ENCODE results near the gene FES.

FES gene

DNA sequence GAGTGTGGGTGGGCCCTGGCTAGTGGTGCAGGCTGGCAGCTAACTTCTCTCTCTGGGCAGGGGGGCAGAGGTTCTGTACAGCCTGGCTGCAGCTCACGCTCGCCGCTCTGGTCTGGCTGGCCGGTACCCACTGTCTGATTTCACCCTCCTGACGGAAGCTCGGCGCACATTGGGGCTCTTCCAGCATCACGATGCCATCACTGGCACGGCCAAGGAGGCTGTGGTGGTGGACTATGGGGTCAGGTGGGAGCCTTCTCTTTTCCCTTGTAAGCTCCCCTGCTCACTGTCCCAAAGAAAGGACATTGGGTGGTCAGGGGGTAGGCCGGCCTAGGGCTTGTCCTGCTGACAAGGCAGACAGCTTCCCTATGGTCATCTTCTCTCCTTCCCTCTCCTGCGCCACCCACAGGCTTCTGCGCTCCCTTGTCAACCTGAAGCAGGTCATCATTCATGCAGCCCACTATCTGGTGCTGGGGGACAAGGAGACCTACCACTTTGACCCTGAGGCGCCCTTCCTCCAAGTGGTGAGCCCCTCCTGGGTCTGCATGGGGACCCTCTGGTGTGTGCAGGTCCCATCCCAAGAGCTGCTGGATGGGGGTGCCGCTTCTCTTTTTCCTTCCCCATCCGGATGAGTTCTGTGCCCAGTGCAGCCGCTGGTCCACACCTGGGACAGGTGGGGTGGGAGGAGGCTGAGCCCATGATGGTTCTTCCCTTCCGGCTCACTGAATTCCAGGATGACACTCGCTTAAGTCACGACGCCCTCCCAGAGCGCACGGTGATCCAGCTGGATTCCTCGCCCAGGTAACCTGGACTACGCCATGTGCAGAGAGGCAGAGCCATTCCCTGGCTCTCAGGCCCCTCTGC is 26.4 kb downstream of the FES start:
- DNase-seq (ENCODE audit: low read depth) = no peak
- TF ChIP-seq, protein P1, sequence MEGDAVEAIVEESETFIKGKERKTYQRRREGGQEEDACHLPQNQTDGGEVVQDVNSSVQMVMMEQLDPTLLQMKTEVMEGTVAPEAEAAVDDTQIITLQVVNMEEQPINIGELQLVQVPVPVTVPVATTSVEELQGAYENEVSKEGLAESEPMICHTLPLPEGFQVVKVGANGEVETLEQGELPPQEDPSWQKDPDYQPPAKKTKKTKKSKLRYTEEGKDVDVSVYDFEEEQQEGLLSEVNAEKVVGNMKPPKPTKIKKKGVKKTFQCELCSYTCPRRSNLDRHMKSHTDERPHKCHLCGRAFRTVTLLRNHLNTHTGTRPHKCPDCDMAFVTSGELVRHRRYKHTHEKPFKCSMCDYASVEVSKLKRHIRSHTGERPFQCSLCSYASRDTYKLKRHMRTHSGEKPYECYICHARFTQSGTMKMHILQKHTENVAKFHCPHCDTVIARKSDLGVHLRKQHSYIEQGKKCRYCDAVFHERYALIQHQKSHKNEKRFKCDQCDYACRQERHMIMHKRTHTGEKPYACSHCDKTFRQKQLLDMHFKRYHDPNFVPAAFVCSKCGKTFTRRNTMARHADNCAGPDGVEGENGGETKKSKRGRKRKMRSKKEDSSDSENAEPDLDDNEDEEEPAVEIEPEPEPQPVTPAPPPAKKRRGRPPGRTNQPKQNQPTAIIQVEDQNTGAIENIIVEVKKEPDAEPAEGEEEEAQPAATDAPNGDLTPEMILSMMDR (IDR thresholded peaks at IDR 0.05; ENCODE audit: control insufficient read depth, extremely low read depth, insufficient read depth) = no peak
- no peak overlapping the region for H3K4me3 ChIP-seq (ENCODE audit: low read depth, low read length)

DNA sequence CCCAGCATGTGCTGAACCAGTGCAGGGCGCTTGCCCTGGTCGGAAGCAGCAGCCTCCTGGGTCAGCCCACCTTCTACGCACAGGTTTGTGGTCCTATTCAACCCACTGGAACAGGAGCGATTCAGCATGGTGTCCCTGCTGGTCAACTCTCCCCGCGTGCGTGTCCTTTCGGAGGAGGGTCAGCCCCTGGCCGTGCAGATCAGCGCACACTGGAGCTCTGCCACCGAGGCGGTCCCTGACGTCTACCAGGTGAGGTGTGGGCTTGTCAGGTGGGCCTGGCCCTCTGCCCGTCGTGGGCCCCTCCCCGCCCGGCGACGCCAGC is 27.0 kb downstream of the FES start:
- no peak for DNase-seq (ENCODE audit: low read depth)
- H3K4me3 ChIP-seq (ENCODE audit: low read depth, low read length) = no peak overlapping the region
- TF ChIP-seq, protein P1 (IDR thresholded peaks at IDR 0.05; ENCODE audit: control insufficient read depth, extremely low read depth, insufficient read depth) = no peak

DNA sequence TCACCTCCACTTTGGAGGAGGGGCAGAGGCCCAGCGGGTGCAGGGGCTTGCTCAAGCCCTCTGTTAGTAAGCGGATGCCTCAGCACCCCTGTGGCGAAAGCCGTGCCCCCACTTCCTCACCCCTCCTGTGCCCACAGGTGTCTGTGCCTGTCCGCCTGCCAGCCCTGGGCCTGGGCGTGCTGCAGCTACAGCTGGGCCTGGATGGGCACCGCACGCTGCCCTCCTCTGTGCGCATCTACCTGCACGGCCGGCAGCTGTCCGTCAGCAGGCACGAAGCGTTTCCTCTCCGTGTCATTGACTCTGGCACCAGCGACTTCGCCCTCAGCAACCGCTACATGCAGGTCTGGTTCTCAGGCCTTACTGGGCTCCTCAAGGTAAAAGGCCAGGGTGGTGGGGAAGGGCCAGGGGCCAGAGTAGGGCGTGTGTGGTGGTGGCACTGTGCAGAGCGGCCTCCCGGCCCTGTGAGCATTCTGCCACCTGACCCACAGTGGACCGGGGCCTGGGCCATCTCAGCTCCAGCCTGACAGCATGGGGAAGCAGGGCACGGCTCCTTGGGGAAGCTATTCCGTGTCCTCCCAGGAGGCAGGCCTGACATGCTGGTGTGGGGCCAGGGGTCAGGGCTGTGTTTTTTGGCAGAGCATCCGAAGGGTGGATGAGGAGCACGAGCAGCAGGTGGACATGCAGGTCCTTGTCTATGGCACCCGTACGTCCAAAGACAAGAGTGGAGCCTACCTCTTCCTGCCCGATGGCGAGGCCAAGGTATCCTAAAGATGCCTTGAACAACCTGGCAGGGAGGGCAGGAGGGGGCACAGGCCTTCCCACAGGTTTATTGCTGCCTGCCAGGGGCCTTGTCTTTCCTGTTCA is 27.8 kb downstream of the FES start:
- H3K4me3 ChIP-seq (ENCODE audit: low read depth, low read length) = no peak overlapping the region
- TF ChIP-seq, protein P1 (IDR thresholded peaks at IDR 0.05; ENCODE audit: control insufficient read depth, extremely low read depth, insufficient read depth) = no peak
- no peak for DNase-seq (ENCODE audit: low read depth)

DNA sequence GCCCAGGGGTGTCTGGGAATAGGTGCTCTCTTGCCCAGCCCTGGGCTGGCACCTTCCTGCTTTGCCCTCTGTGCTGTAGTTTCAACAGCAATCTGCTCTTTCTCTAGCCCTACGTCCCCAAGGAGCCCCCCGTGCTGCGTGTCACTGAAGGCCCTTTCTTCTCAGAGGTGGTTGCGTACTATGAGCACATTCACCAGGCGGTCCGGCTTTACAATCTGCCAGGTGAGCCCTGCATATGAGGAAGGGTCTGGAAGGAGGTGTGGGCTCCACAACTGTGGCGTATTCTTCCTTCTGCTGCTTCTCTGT is 28.4 kb downstream of the FES start:
- TF ChIP-seq, protein P1 (IDR thresholded peaks at IDR 0.05; ENCODE audit: control insufficient read depth, extremely low read depth, insufficient read depth) = no peak
- no peak for DNase-seq (ENCODE audit: low read depth)
- no peak overlapping the region for H3K4me3 ChIP-seq (ENCODE audit: low read depth, low read length)

DNA sequence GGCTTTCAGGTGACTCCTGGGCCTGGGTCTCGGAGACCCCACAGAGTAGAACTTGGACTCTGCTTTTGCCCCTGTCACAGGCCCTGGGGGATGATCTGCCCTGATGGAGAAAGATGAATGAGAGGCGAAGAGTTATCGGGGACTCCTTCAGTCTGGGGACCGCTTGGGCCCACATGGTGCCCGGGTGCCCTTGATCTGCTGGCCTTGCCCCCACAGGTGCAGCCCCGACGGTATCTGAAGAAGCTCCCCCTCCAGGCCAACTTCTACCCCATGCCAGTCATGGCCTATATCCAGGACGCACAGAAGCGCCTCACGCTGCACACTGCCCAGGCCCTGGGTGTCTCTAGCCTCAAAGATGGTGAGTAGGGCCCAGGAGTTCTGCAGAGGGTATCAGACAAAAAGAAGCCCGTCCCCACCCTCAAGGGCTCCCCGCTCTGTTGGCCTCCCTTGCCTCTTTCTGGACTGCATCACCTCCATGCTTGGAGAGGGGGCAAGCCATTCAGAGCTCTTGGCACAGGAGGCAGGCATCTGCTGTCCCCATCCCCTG is 29.2 kb downstream of the FES start:
- no peak for DNase-seq (ENCODE audit: low read depth)
- H3K4me3 ChIP-seq (ENCODE audit: low read depth, low read length) = no peak overlapping the region
- TF ChIP-seq, protein P1 (IDR thresholded peaks at IDR 0.05; ENCODE audit: control insufficient read depth, extremely low read depth, insufficient read depth) = no peak

DNA sequence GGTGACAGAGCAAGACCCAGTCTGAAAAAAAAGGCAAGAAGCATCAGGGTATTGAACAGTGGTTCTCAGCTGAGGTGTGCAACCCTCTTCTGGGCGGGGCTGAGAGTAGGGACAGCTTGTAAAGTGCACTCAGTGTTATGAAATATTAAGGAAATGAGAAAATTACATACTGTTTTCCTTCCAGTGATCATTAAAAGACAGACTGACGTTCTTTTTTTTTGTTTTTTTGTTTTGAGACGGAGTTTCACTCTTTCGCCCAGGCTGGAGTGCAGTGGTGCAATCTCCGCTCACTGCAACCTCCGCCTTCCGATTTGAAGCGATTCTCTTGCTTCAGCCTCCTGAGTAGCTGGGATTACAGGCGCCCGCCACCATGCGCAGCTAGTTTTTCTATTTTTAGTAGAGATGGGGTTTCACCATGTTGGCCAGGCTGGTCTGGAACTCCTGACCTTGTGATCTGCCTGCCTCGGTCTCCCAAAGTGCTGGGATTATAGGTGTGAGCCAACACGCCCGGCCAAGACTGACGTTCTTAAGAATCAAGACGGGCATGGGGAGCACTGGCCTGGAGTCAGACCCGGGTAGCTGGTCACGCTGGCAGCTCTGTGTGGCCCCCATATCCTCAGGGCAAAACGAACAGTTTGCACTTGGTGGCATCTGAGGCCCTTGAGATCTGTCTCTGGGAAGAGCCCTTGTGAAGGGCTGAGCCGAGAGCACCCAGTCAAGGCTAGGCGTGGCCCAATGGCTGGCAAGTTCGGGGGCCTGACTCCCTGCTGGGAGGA is 30.2 kb downstream of the FES start:
- no peak for DNase-seq (ENCODE audit: low read depth)
- TF ChIP-seq, protein P1 (IDR thresholded peaks at IDR 0.05; ENCODE audit: control insufficient read depth, extremely low read depth, insufficient read depth) = no peak
- H3K4me3 ChIP-seq (ENCODE audit: low read depth, low read length) = no peak overlapping the region

Data from LNCaP clone FGC (cell line).